HG03196 (cell line): Measurements from ENCODE around the gene MYORG.

ENCODE experiments used
- ATAC-seq: cut with Tn5 transposase; IDR thresholded peaks from one replicate; pipeline ENCODE4 v1.9.1; 2021; ENCODE audit not compliant: unreplicated experiment

Gene MYORG

GRCh38 chr9:34376596-34377403 is at the start of gene MYORG:
Gene MYORG, minus strand, starts transcription at chr9:34376898. Its CDS starts 3,955 bp downstream, at chr9:34372943.
- peak; percentile 85 for ATAC-seq

- no peak for ATAC-seq
Observed at GRCh38 chr9:34419716-34420504, 43.2 kb upstream of the MYORG start.

GRCh38 chr9:34417734-34418133 is 41.0 kb upstream of the MYORG start:
- no peak for ATAC-seq

- no peak for ATAC-seq
Observed at GRCh38 chr9:34413231-34413852, 36.6 kb upstream of the MYORG start.

GRCh38 chr9:34412336-34412735 is 35.6 kb upstream of the MYORG start:
- no peak for ATAC-seq

- no peak for ATAC-seq
Observed at GRCh38 chr9:34409154-34409553, 32.5 kb upstream of the MYORG start.

- ATAC-seq = no peak
Observed at GRCh38 chr9:34408173-34408572, 31.5 kb upstream of the MYORG start.

GRCh38 chr9:34406219-34406618 is 29.5 kb upstream of the MYORG start:
- no peak for ATAC-seq

GRCh38 chr9:34405719-34406118 is 29.0 kb upstream of the MYORG start:
- ATAC-seq = no peak

GRCh38 chr9:34403554-34404380 is 27.1 kb upstream of the MYORG start:
- no peak for ATAC-seq

GRCh38 chr9:34400686-34401602 is 24.2 kb upstream of the MYORG start:
- ATAC-seq = no peak

- ATAC-seq = no peak
Observed at GRCh38 chr9:34400275-34400674, 23.6 kb upstream of the MYORG start.

- ATAC-seq = no peak
Observed at GRCh38 chr9:34399729-34400128, 23.0 kb upstream of the MYORG start.

GRCh38 chr9:34398875-34399274 is 22.2 kb upstream of the MYORG start:
- no peak for ATAC-seq

GRCh38 chr9:34396276-34397214 is 19.8 kb upstream of the MYORG start:
- ATAC-seq = no peak

- no peak for ATAC-seq
Observed at GRCh38 chr9:34392511-34392910, 15.8 kb upstream of the MYORG start.

- ATAC-seq = no peak
Observed at GRCh38 chr9:34387239-34387638, 10.5 kb upstream of the MYORG start.

- ATAC-seq = no peak
Observed at GRCh38 chr9:34386656-34387055, 10.0 kb upstream of the MYORG start.
